Inferior parietal cortex (tissue), 1 donor: ENCODE measurements around the gene DEDD2.
"Not testable (repeated sequence)": the region's sequence is repeated elsewhere in the genome, so short reads cannot be mapped to it uniquely, and the experiment has no call there.

Experiments
- DNase-seq: peaks from one replicate; pipeline ENCODE4 v3.0.0-alpha.2; 2016; ENCODE audit errors: extremely low spot score

The DEDD2 gene

GRCh38 chr19:42217520-42218437 lies at the start of gene DEDD2:
Gene DEDD2, minus strand, starts transcription at chr19:42217677. Its CDS starts 670 bp downstream, at chr19:42217007.
- DNase-seq: peak; percentile 96

- DNase-seq: not testable (repeated sequence)
These were observed 49.6 kb upstream of the DEDD2 start for GRCh38 chr19:42266928-42267603.

- DNase-seq: not testable (repeated sequence)
These were observed 48.6 kb upstream of the DEDD2 start for GRCh38 chr19:42266105-42266504.

- DNase-seq: no peak
These were observed 44.3 kb upstream of the DEDD2 start for GRCh38 chr19:42261763-42262162.

- not testable (repeated sequence) for DNase-seq
These were observed 40.4 kb upstream of the DEDD2 start for GRCh38 chr19:42257842-42258241.

- no peak for DNase-seq
These were observed 38.6 kb upstream of the DEDD2 start for GRCh38 chr19:42255766-42256745.

GRCh38 chr19:42254850-42255765 lies 37.6 kb upstream of the DEDD2 start, which contains the start of gene ERF:
Gene ERF, minus strand, starts transcription at chr19:42255128. Its CDS starts 129 bp downstream, at chr19:42254999.
- peak; percentile 89 for DNase-seq

- DNase-seq: peak; percentile 79
These were observed 36.8 kb upstream of the DEDD2 start for GRCh38 chr19:42254089-42254849.

- no peak for DNase-seq
These were observed 36.0 kb upstream of the DEDD2 start for GRCh38 chr19:42253245-42254088.

GRCh38 chr19:42252365-42253244 lies 35.1 kb upstream of the DEDD2 start:
- peak; percentile 77 for DNase-seq

GRCh38 chr19:42251572-42252358 lies 34.3 kb upstream of the DEDD2 start:
- DNase-seq: no peak

GRCh38 chr19:42250666-42251531 lies 33.4 kb upstream of the DEDD2 start:
- DNase-seq: no peak

- no peak for DNase-seq
These were observed 32.7 kb upstream of the DEDD2 start for GRCh38 chr19:42250183-42250665.

GRCh38 chr19:42249769-42250168 lies 32.3 kb upstream of the DEDD2 start:
- DNase-seq: no peak

GRCh38 chr19:42249149-42249750 lies 31.8 kb upstream of the DEDD2 start:
- no peak for DNase-seq
